ENCODE results near the gene CHD2.

DNA sequence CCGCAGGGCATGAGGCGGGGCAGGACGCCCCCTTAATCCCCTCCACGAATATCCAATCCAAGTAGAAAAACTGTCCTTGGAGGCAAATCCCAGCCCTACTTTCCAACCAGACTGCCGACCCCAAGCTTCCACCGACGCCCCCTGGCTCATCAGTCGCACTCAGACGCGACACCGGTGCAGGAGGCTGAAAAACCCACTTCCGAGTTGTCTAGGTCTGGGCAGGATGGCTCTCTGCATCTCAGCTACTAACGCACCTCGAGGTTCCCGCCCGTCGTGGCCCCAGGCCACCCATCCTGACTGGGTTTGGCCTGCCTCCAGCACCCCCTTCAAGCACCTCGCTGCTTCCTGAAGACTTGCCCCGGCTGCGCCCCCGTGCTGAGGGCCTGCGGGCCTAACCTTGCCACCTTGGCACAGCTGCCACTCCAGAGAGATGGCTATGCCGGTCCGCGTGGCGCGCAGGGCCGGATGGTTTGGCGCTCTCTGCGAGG, 173.4 kb downstream of the CHD2 start:
- TF ChIP-seq, protein P1, sequence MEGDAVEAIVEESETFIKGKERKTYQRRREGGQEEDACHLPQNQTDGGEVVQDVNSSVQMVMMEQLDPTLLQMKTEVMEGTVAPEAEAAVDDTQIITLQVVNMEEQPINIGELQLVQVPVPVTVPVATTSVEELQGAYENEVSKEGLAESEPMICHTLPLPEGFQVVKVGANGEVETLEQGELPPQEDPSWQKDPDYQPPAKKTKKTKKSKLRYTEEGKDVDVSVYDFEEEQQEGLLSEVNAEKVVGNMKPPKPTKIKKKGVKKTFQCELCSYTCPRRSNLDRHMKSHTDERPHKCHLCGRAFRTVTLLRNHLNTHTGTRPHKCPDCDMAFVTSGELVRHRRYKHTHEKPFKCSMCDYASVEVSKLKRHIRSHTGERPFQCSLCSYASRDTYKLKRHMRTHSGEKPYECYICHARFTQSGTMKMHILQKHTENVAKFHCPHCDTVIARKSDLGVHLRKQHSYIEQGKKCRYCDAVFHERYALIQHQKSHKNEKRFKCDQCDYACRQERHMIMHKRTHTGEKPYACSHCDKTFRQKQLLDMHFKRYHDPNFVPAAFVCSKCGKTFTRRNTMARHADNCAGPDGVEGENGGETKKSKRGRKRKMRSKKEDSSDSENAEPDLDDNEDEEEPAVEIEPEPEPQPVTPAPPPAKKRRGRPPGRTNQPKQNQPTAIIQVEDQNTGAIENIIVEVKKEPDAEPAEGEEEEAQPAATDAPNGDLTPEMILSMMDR (IDR thresholded peaks at IDR 0.05), result no peak
- TF ChIP-seq POLR2A (IDR thresholded peaks at IDR 0.05) (no peak), EP300 (IDR thresholded peaks at IDR 0.05) (no peak), POLR2AphosphoS5 (IDR thresholded peaks at IDR 0.05) (no peak)
